Sciatic nerve (tissue), 2 donors: ENCODE data around the gene YPEL3. TPM values are rescaled to one million over a fixed set of nuclear protein-coding genes. Genes with fewer than 3 reads are reported as not detected.

Source experiments
- ATAC-seq: fragments of 200-7000 bp; cut with Tn5 transposase; one replicate; pipeline ENCODE4 v1.9.1; 2020; ENCODE audit warnings: mild to moderate bottlenecking, moderate library complexity
- DNase-seq: peaks from one replicate; pipeline ENCODE4 v3.0.0-alpha.2; 2020; ENCODE audit warnings: low spot score
- intact Hi-C: fragments of 100-400 bp; cut with DNase I; formaldehyde crosslinking; loops from one replicate; pipeline ENCODE4 v1.14.2; 2022
- total RNA-seq: library from RNA; stranded (reverse); fragmentation: NEBNext Ultra II Directional; extraction: Animal tissue kit (Norgen Biotek cat#: 25700); gene quantifications from one replicate; pipeline ENCODE4 v1.2.1, GENCODE V29; 2021
- donor health status: DM: no; HTN: no; CAD: no.
- donor health status: DM: no; HTN: no; CAD: no.

YPEL3 gene
- total RNA-seq, 1 donor from 2014 or later, result 96.4 TPM

- DNase-seq (no peak), ATAC-seq (no peak)
- intact Hi-C loops, result no loop called here
Measured at GRCh38 chr16:30078744-30079143, 17.3 kb downstream of the YPEL3 start.

- intact Hi-C loops, result no loop called here
- ATAC-seq, result no peak
- DNase-seq, result no peak
Measured at GRCh38 chr16:30077656-30078055, 18.4 kb downstream of the YPEL3 start.

DNA sequence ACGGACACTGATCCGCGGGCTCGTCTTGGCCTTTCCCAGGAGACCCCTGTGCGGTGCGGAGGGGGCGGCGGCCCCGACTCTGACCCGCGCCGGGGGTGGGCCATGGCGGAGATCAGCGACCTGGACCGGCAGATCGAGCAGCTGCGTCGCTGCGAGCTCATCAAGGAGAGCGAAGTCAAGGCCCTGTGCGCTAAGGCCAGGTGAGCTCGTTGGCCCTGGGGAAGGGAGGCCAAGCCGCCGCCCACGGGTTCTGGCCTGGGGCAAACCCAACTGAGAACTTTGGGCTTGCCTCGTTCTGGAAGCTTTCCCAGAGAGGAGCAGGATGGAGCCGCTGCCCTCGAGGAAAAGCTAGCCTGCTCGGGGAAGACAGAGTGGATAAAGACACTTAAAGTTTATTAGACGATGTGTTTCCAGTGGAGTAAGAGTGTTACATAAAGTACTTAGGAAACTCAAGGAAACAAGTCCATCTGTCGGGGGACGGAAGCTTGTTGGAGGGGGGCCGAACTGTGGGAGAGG, 19.7 kb downstream of the YPEL3 start:
- intact Hi-C loops, result no loop called here
- DNase-seq (no peak), ATAC-seq (peak; percentile 47)

- DNase-seq, result peak; percentile 94
Measured at GRCh38 chr16:30075503-30076275, 20.3 kb downstream of the YPEL3 start, which contains the start of gene PPP4C. PPP4C (plus strand) TSS chr16:30075994; CDS start chr16:30076378, 384 bp downstream.

DNA sequence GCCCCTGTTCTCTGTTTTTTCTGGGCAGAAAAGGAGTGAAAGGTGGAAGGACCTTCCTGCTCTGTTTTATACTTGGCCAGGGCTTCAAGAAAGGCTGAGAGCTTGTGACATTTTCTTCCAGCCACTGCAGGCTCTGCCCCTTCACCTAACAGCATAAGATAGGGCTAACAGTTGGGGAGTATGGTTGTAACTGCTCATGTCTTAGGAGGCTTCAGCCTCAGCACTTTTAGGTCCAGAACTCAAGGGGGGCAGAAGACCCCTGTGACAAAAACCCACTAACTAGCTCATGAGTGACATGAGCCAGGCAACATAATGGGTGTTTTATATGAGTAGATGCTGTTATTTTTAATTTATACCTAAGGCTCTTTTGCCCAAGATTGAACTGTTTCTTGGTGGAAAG, 25.5 kb downstream of the YPEL3 start:
- DNase-seq (no peak), ATAC-seq (no peak)
- intact Hi-C loops, result no loop called here

More at GRCh38 chr16:30075503-30076275, 20.3 kb downstream of the YPEL3 start, which contains the start of gene PPP4C:
- peak; percentile 98 for ATAC-seq
- intact Hi-C loops, result no loop called here

- no peak for ATAC-seq
Measured at GRCh38 chr16:30069611-30070462, 26.2 kb downstream of the YPEL3 start.

DNA sequence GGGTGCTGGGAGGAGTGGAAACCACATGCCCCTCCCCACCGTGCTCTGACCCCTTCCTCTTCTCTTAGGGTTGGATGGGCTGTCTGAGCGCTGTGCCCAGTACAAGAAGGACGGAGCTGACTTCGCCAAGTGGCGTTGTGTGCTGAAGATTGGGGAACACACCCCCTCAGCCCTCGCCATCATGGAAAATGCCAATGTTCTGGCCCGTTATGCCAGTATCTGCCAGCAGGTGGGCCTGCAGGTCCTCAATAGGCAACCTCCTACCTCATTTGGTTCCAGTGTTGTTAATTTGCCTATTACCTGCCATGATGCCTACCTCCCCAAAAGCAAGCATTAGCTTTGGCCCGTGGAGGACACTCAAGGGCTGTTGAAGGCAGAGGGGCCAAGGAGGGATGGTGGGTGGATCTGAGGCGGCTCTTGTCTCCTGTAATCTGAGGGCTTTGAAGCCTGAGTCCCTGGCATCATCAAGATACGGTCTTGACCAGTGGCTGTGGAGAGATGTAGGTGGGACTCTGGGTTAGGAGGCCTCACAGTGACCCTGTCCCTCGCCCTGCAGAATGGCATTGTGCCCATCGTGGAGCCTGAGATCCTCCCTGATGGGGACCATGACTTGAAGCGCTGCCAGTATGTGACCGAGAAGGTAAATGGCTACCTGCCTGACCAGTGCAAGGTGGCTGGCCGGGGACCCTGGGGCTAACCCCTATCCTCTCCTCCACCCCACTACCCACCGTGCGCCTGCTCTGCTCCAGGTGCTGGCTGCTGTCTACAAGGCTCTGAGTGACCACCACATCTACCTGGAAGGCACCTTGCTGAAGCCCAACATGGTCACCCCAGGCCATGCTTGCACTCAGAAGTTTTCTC, 27.0 kb downstream of the YPEL3 start:
- DNase-seq, result no peak
- no peak for ATAC-seq
- intact Hi-C loops, result no loop called here

More at GRCh38 chr16:30069611-30070462, 26.2 kb downstream of the YPEL3 start:
- no peak for DNase-seq
- intact Hi-C loops, result no loop called here

DNA sequence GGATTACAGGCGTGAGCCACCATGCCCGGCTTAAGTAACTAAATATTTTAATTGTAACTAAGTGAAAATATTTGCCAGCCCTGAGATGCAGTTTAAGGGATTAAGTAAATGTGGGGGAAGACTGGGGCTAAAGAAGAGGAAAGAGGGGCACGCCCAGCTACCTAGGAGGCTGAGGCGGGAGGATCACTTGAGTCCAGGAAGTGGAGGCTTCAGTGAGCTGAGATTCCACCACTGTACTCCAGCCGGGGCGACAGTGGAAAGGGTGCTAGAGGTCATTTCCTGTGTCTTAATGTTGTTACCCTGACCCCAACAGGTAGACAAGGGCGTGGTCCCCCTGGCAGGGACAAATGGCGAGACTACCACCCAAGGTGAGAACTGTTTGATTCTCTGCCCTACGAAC, 27.7 kb downstream of the YPEL3 start:
- no peak for ATAC-seq
- DNase-seq, result no peak
- intact Hi-C loops, result no loop called here

GRCh38 chr16:30067584-30067916, 28.5 kb downstream of the YPEL3 start:
- intact Hi-C loops, result no loop called here
- no peak for ATAC-seq
- DNase-seq, result no peak

- intact Hi-C loops, result no loop called here
- DNase-seq (no peak), ATAC-seq (no peak)
Measured at GRCh38 chr16:30066761-30067583, 29.0 kb downstream of the YPEL3 start.

- no peak for DNase-seq
- intact Hi-C loops, result no loop called here
- ATAC-seq, result peak; percentile 4
Measured at GRCh38 chr16:30065943-30066760, 29.9 kb downstream of the YPEL3 start.

DNA sequence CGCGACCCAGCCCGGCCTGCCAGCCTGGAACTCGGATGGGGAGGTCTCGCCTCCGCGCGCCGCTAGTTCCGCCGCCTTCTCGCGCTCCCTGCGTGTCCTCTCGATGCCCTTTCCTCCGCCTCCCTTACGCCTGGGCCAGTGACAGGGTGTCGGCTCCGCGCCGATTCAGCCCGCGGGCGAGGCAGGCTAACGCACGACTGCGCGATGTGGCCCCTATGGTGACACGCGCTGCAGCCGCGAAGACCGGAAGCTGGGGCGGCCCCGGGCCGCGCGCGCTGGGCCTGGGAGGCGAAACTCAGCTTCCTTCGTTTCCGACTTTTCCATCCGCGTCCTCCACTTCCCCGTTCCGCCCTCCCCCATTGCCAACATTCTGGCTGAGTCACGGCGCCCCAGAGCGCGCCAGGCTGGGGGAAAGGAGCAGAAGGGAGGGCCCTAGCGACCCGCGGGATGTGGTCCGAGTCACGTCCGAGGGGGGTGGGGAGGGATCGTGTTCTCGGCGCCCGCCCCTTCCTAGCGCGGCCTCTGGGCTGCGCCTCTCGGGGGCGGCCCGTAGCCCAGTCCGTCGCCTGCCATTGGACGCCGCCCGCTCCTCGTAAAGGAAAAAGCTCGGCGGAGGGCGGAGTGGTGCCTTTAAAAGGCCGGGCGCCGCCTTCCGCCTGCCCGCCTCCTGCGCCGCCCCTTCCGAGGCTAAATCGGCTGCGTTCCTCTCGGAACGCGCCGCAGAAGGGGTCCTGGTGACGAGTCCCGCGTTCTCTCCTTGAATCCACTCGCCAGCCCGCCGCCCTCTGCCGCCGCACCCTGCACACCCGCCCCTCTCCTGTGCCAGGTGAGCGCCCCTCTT, 30.7 kb downstream of the YPEL3 start, which contains the start of gene ALDOA:
ALDOA (plus strand) TSS at position 659 of the 841 bp plus-strand sequence. CDS start 1,138 bp downstream, outside the sequence.
- ATAC-seq (peak; percentile 95), DNase-seq (peak; percentile 99)
- intact Hi-C loops, result no loop called here

- ATAC-seq, result peak; percentile 6
- intact Hi-C loops, result no loop called here
Measured at GRCh38 chr16:30064729-30065101, 31.3 kb downstream of the YPEL3 start.

GRCh38 chr16:30063893-30064728, 31.9 kb downstream of the YPEL3 start:
- ATAC-seq, result peak; percentile 70
- intact Hi-C loops, result no loop called here
- peak; percentile 87 for DNase-seq

More at GRCh38 chr16:30064729-30065101, 31.3 kb downstream of the YPEL3 start:
- DNase-seq, result no peak

- no peak for DNase-seq
- no peak for ATAC-seq
- intact Hi-C loops, result no loop called here
Measured at GRCh38 chr16:30063278-30063892, 32.6 kb downstream of the YPEL3 start.
